Gastrocnemius medialis (tissue), 4 donors: ENCODE results near the gene OLFML2A.

Experiments
- CTCF ChIP-seq, 5 experiments: fragments of 450-650 bp in 3 of 5; fragments of 200-600 bp in 2 of 5; sonication (generic) in 2 of 5; IDR thresholded peaks in 4 of 5; conservative IDR thresholded peaks in 1 of 5; 1 replicate in 4 of 5; 2 replicates in 1 of 5; pipeline ENCODE4 v1.5.1; 2016 to 2019; ENCODE audit warnings: antibody characterized with exemption in 5 of 5, mild to moderate bottlenecking in 3 of 5, moderate library complexity in 3 of 5
- POLR2A ChIP-seq, 2 donors: fragments of 450-650 bp; IDR thresholded peaks; one replicate each; pipeline ENCODE4 v1.6.1; 2017; ENCODE audit warnings: antibody characterized with exemption in 2 of 2, mild to moderate bottlenecking in 2 of 2, moderate library complexity in 2 of 2

GRCh38 chr9:124749284-124749683 lies 27.6 kb upstream of the OLFML2A start:
- TF ChIP-seq CTCF (IDR thresholded peaks at IDR 0.05 in 4 of 5, conservative IDR thresholded peaks at IDR 0.05 in 1 of 5) (no peak), POLR2A (IDR thresholded peaks at IDR 0.05) (no peak)
